Skeletal muscle satellite cell (primary cell): ENCODE measurements around the gene SLC29A4.
"Not testable (repeated sequence)": the region's sequence is repeated elsewhere in the genome, so short reads cannot be mapped to it uniquely, and the experiment has no call there.

Experiments used
- H3K27me3 ChIP-seq: 2 replicates; pipeline ENCODE4 v1.7.0; 2013; ENCODE audit warnings: low read length; ENCODE audit not compliant: control insufficient read depth, insufficient read depth
- H3K36me3 ChIP-seq: 2 replicates; pipeline ENCODE4 v1.7.0; 2013; ENCODE audit warnings: mild to moderate bottlenecking, control low read depth, low read length; ENCODE audit not compliant: insufficient read depth
- H3K4me1 ChIP-seq: 2 replicates; pipeline ENCODE4 v1.7.0; 2013; ENCODE audit warnings: low read length; ENCODE audit not compliant: control insufficient read depth, insufficient read depth
- H3K4me2 ChIP-seq: 2 replicates; pipeline ENCODE4 v1.7.0; 2013; ENCODE audit warnings: mild to moderate bottlenecking, low read length
- H3K4me3 ChIP-seq: 2 replicates; pipeline ENCODE4 v1.7.0; 2013; ENCODE audit warnings: low read length
- H3K9ac ChIP-seq: 2 replicates; pipeline ENCODE4 v1.7.0; 2013; ENCODE audit warnings: mild to moderate bottlenecking, low read depth, low read length, moderate library complexity
- H3K9me3 ChIP-seq: replicated peaks from 2 replicates; pipeline ENCODE4 v1.7.0; 2013; ENCODE audit warnings: mild to moderate bottlenecking, control low read depth, low read length

Gene SLC29A4

GRCh38 chr7:5276123-5276522, 6.6 kb upstream of the SLC29A4 start:
- not testable (repeated sequence) for H3K9ac ChIP-seq, H3K4me1 ChIP-seq, H3K4me3 ChIP-seq, H3K9me3 ChIP-seq, H3K4me2 ChIP-seq, H3K36me3 ChIP-seq
- H3K27me3 ChIP-seq: peaks cover 34% of the 10 kb centered on the region

GRCh38 chr7:5276611-5277010, 6.1 kb upstream of the SLC29A4 start:
- H3K4me2 ChIP-seq: no peak overlapping the region
- peaks cover 34% of the 10 kb centered on the region for H3K27me3 ChIP-seq
- H3K4me1 ChIP-seq: no peaks in the 10 kb centered on the region
- no peaks in the 10 kb centered on the region for H3K9me3 ChIP-seq
- H3K9ac ChIP-seq: no peak overlapping the region
- H3K4me3 ChIP-seq: no peak overlapping the region
- no peaks in the 10 kb centered on the region for H3K36me3 ChIP-seq

- Histone ChIP-seq H3K36me3 (no peaks in the 10 kb centered on the region), H3K9ac (no peak overlapping the region), H3K4me2 (no peak overlapping the region), H3K27me3 (peaks cover 31% of the 10 kb centered on the region), H3K9me3 (no peaks in the 10 kb centered on the region), H3K4me3 (no peak overlapping the region), H3K4me1 (no peaks in the 10 kb centered on the region)
These were observed 4.0 kb upstream of the SLC29A4 start for GRCh38 chr7:5278766-5279165.

GRCh38 chr7:5279734-5280133, 3.0 kb upstream of the SLC29A4 start:
- Histone ChIP-seq H3K9ac (no peak overlapping the region), H3K4me1 (peaks cover 4% of the 10 kb centered on the region), H3K4me2 (no peak overlapping the region), H3K4me3 (no peak overlapping the region), H3K36me3 (no peaks in the 10 kb centered on the region), H3K27me3 (peaks cover 22% of the 10 kb centered on the region), H3K9me3 (no peaks in the 10 kb centered on the region)

- not testable (repeated sequence) for H3K4me2 ChIP-seq, H3K4me3 ChIP-seq, H3K27me3 ChIP-seq, H3K9ac ChIP-seq, H3K36me3 ChIP-seq, H3K4me1 ChIP-seq, H3K9me3 ChIP-seq
These were observed 894 bp upstream of the SLC29A4 start for GRCh38 chr7:5281598-5282500.

- peak overlapping the region; percentile 39 for H3K4me3 ChIP-seq
- peak overlapping the region; percentile 37 for H3K4me2 ChIP-seq
- H3K9me3 ChIP-seq: no peaks in the 10 kb centered on the region
- no peak overlapping the region for H3K9ac ChIP-seq
- no peaks in the 10 kb centered on the region for H3K36me3 ChIP-seq
- H3K27me3 ChIP-seq: peaks cover 7% of the 10 kb centered on the region
- H3K4me1 ChIP-seq: peaks cover 5% of the 10 kb centered on the region
These were observed 919 bp downstream of the SLC29A4 start for GRCh38 chr7:5283421-5284303.

- Histone ChIP-seq H3K4me1 (peaks cover 5% of the 10 kb centered on the region), H3K4me3 (no peak overlapping the region), H3K27me3 (peaks cover 11% of the 10 kb centered on the region), H3K9ac (no peak overlapping the region), H3K4me2 (no peak overlapping the region), H3K36me3 (no peaks in the 10 kb centered on the region), H3K9me3 (no peaks in the 10 kb centered on the region)
These were observed 1.9 kb downstream of the SLC29A4 start for GRCh38 chr7:5284304-5285281.

GRCh38 chr7:5286933-5287332, 4.2 kb downstream of the SLC29A4 start:
- Histone ChIP-seq H3K4me3 (no peak overlapping the region), H3K4me2 (no peak overlapping the region), H3K4me1 (peaks cover 5% of the 10 kb centered on the region), H3K9ac (no peak overlapping the region), H3K27me3 (peaks cover 8% of the 10 kb centered on the region), H3K36me3 (no peaks in the 10 kb centered on the region), H3K9me3 (no peaks in the 10 kb centered on the region)

- not testable (repeated sequence) for H3K36me3 ChIP-seq, H3K9me3 ChIP-seq, H3K9ac ChIP-seq, H3K4me2 ChIP-seq, H3K4me3 ChIP-seq, H3K27me3 ChIP-seq, H3K4me1 ChIP-seq
These were observed 4.6 kb downstream of the SLC29A4 start for GRCh38 chr7:5287373-5287772.

GRCh38 chr7:5287802-5288201, 5.1 kb downstream of the SLC29A4 start:
- Histone ChIP-seq H3K4me2 (no peak overlapping the region), H3K9ac (no peak overlapping the region), H3K36me3 (no peaks in the 10 kb centered on the region), H3K4me1 (peaks cover 5% of the 10 kb centered on the region), H3K4me3 (no peak overlapping the region), H3K9me3 (no peaks in the 10 kb centered on the region), H3K27me3 (peaks cover 8% of the 10 kb centered on the region)

- H3K9me3 ChIP-seq, H3K27me3 ChIP-seq, H3K4me1 ChIP-seq, H3K4me2 ChIP-seq, H3K4me3 ChIP-seq, H3K9ac ChIP-seq, H3K36me3 ChIP-seq: not testable (repeated sequence)
These were observed 5.8 kb downstream of the SLC29A4 start for GRCh38 chr7:5288560-5288959.
